HuH-7.5 (cell line): ENCODE measurements around the gene ZNF333.

Source experiments
- DNase-seq: peaks from one replicate; pipeline ENCODE4 v3.0.0; 2011; ENCODE audit warnings: low spot score

ZNF333 gene

GRCh38 chr19:14689598-14690503 is at the start of gene ZNF333:
Gene ZNF333, plus strand, starts transcription at chr19:14690048. Its CDS starts 3,444 bp downstream, at chr19:14693492.
- DNase-seq = peak; percentile 93

GRCh38 chr19:14648506-14648905 is 41.3 kb upstream of the ZNF333 start:
- no peak for DNase-seq

- no peak for DNase-seq
These were observed 40.8 kb upstream of the ZNF333 start for GRCh38 chr19:14649020-14649419.

DNA sequence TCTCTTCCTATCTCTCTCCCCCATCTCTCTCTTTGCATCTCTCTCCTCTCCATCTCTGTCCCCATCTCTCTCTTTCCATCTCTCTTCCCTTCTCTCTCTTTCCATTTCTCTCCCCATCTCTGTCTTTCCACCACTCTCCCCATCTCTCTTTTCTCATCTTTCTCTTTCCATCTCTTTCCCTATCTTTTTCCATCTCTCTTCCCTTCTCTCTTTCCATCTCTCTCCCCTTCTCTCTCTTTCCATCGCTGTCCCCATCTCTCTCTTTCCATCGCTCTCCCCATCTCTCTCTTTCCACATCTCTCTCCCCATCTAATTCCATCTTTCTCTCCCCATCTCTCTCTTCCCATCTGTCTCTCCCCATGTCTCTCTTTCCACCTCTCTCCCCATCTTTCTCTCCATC is 39.7 kb upstream of the ZNF333 start:
- no peak for DNase-seq

DNA sequence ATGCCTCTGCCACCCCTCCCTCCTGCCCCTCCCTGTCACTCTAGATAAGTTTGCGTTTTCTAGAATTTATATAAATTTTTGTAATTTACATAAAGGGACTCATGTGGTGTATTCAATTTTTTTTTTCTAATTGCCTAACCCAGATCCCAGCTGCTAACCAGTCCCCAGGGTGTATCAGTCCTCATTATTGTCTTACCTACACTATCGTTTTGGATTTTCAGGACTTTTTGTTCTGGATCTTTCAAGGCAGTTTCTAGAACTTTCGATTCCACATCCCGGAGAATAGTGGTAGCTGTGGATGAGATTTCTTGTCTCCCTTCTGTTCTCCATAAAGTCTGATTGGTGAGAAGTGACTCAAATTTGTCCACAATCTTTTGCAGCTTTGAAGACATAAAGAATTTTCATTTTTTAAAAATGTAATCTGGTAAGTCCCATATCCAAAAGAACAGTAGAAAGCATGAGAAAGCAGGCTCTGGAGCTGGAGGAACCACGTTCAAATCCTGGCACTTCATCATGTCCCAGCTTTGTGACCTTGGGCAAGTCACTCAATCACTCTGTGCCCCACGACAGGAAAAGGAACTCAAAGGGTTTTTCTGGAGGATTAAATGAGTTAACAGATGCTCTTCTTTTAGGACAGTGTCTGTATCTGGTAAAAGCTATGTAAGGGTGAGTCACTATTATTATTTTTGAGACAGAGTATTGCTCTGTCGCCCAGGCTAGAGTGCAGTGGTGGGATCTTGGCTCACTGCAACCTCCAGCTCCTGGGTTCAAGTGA is 34.9 kb upstream of the ZNF333 start:
- DNase-seq = no peak

- DNase-seq = no peak
These were observed 34.1 kb upstream of the ZNF333 start for GRCh38 chr19:14655726-14656125.

- no peak for DNase-seq
These were observed 29.9 kb upstream of the ZNF333 start for GRCh38 chr19:14659874-14660489.

DNA sequence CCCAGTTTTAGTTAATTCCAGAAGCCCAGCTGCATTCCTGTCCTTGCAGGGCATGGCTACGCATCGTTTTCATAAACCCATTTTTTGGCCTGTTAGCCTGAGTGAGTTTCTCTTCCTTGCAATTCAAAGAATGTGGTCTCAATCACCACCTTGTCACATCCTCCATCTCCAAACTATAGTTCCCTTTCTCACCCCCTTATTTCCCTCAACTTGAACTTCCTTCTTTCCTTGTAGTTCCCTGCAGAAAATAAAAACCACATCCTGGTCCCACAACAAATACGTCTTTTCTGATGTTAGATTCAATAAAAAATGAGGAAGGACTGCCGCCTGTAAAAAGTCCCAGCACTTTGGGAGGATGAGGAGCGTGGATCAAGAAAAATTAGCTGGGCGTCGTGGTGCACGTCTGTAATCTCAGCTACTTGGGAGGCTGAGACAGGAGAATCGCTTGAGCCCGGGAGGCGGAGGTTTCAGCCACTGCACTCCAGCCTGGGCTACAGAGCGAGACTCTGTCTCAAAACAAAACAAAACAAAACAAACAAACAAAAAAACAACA is 28.4 kb upstream of the ZNF333 start:
- DNase-seq = no peak

DNA sequence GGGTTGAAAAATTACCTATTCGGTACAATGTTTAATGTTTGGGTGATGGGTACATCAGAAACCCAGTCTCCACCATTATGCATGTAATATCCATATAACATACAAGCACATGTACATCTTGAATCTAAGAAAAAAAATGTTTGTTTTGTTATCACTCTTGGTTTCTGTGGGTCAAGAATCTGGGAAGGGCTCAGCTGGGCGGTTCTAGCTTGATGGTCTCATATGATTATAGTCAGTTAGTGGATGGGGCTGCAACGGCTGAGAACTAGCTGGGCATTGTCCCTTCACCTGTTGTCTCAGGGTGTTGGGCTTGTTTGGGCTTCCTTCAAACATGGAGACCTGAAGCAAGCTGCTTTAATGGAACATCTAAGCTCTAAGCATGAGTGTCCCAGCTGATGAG is 19.9 kb upstream of the ZNF333 start:
- no peak for DNase-seq

DNA sequence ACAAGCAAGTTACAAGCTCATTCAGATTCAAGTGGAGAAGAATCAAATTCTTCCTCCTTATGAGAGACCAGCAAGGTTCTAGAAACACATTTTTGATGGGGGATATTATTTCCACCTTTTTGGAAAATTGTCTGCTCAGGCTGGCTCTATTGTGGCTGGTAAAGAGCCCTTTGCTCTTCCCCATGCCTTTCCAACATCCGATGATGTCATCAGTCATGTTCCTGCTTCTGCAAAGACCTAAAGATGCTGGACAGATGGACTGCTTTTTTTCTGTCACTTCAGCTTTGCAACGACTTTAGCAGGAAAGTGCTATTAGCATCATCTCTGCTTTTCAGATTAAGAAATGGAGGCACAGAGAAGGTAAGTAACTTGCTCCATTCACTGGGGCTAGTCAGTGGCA is 19.4 kb upstream of the ZNF333 start:
- no peak for DNase-seq

DNA sequence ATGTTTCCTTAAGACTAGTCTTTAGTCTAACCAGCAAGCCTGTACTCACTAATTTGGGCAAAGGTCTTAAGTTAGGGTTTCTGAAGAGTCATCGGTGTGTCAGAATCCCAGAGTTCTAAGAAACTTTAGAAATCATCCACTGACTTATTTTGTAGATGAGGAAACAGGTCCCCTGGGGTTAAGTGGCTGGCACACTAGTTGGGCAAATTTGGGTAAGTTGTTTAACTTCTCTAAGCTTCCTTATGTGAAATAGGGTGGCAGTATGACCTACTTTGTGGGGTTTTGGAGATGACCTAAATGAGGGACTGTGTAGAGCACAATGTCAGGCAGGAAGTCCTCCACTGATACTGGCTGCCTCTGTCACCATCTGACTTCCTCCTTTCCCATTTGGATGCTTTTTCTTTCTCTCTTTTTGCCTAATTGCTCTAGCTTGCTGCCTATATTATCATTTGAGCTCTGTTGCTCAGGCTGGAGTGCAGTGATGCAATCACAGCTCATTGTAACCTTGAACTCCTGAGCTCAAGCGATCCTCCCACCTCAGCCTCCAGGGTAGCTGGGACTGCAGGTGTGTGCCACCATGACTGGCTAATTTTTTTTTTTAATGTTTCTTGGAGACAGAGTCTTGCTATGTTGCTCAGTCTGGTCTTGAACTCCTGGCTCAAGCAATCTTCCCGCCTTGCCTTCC is 17.5 kb upstream of the ZNF333 start:
- no peak for DNase-seq

DNA sequence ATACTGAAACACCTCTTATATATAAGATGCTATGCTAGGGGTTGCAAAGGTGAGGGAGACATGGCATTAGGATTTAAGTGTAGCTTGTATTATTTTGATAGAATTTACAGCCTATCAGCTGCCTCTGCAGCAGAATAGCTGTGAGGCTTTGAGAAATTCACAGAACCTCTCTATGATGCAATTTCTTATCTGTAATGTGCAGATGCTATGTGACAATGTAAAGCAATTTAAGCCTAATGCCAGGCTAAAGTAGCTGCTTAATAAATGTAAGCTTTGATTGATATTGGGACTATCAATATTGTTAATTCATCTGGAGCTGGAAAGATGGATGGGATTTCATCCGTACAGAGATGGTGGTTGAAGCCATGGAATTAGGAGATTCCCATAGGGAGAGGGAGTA is 16.8 kb upstream of the ZNF333 start:
- DNase-seq = no peak

DNA sequence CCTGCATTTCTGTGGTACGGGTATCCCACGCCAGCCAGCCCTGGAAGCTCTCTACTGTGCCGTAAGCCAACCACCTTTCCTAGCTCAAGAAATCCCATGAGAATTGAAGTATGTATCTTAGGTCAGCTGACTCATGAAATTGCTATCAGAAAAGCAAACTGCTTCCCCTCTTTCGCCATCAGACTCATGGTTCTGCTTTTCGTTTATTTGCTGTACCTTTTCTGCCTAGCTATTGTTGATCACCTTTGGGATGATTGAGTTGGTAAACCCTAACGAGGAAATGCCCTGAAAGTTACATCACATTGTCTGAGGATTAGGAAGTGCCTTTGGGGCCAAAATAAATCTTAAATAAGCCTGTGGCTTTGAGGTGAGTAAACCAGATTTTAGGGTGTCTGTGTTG is 15.1 kb upstream of the ZNF333 start, which contains the start of gene ADGRE3:
Gene ADGRE3, minus strand, starts transcription at position 81 of the 400 bp plus-strand sequence. Its CDS starts 74 bp downstream, at position 7.
- no peak for DNase-seq

DNA sequence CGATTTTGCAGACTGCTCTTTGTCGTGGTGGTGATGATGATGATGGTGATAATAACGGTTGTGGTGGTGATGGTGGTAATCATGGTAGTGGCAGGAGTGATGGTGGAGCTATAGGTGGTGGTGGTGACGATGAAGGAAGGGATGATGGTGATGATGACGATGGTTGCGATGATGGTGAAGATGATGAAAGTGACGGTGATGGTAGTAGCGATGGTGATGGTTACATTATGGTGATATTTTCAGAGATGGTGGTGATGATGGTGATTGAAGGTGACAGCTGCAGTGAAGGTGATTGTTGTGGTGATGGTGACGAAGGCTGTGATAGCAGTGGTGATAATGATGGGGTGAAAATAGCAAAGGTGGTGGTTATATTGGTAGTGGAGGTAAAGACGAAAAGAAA is 13.1 kb upstream of the ZNF333 start:
- no peak for DNase-seq

DNA sequence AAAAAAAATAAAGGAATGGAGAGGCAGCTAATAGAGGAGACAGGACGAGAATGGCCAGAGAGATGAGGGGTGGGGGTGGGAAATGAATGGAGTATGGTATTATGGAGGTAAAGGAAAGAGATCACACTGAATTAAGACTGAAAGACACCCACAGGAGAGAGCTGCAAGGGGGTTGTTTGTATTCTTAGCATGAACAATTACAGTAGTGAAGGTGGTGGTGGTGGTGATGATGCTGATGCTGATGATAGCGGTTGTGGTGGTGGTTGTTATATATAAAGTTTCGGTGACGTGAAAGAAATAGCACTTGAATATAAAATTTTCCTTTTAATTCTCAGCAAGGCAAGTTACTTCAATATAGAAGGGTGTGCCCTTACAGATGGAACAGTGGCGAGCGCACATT is 12.4 kb upstream of the ZNF333 start:
- no peak for DNase-seq

GRCh38 chr19:14678199-14678598 is 11.6 kb upstream of the ZNF333 start:
- no peak for DNase-seq

- DNase-seq = no peak
These were observed 7.8 kb upstream of the ZNF333 start for GRCh38 chr19:14682084-14682483.

DNA sequence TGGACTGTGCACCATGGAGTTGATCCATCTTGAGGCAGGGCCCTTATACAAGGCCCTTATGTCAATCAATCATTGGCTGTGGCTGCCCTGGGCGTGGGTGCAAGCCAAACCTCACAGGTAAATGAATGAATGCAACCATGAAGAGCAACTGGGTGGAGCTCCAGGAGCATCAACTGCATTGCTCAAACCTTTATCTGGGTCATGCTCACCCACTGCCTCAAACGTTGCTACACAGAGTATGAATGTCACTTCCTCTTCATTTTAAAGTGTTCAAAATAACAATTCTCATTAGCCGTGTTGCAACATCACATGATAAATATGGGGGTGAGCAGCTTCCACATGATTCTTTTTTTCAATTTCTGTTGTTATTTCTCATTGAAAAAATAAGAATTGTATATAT is 6.4 kb upstream of the ZNF333 start:
- no peak for DNase-seq

DNA sequence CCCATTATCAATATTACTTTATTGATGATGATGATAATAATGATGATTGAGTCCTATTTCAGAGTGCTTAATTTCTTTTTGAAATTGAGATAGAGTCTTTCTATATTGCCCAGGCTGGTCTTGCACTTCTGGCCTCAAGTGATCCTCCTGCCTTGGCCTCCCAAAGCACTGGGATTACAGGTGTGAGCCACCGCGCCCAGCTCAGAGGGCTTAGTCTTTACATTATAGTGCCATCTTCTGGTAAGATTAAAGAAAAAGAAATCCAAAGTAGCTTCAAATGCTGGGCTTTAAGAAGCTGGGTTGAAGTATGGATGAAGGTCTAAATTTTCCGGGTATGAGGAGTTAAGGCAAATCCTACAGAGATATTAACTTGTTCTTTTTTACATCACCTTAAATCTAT is 3.4 kb upstream of the ZNF333 start:
- no peak for DNase-seq

DNA sequence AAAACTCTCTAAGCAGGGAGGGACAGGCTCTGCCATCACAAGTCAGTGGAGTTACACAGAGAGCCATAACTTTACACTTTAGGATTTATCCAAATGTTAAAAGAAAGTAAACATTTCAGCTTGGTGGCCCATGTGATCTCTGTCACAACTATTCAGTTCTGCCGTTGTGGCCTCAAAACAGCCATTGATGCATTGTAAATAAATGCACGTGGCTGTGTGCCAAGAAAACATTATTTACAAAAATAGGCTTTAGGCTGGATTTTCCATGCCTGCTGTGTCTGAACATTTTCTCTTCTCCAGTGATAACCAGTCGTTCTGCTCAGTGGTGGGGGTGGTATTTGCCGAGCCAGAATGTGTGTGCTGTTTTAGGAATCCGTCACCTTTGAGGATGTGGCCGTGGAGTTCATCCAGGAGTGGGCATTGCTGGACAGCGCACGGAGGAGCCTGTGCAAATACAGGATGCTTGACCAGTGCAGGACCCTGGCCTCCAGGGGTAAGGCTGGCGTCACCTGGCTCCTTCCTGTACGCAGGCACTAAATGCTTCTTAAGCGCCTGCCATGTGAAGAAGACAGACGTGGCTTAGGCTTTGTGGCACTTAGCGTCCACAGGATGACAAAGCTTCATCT is 4.9 kb downstream of the ZNF333 start:
- DNase-seq = no peak

DNA sequence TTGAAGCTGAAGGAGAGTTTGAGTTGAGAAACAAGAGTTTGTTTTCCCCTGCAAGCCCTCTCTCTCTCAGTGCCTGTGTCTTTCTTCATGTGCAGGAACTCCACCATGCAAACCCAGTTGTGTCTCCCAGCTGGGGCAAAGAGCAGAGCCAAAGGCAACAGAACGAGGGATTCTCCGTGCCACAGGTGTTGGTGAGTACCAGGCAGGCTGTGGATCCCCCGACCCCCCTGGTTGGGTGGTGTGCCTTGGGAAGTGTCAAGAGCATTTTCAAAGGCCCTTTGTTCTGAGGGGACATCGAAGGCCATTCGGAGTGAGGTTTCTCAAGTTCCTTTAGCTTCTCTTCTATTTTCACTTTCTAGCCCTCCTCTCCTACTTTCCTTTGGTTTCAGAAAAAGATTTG is 5.6 kb downstream of the ZNF333 start:
- no peak for DNase-seq
